Keratinocyte (primary cell): ENCODE data around the gene MLH1.

Experiments used
- EZH2 ChIP-seq: IDR thresholded peaks from one replicate; pipeline ENCODE4 v1.6.1; 2012; ENCODE audit warnings: inconsistent platforms, mild to moderate bottlenecking, low read length, moderate library complexity
- TF ChIP-seq, protein P1 (sequence below), 3 experiments: IDR thresholded peaks in 1 of 3; conservative IDR thresholded peaks in 1 of 3; optimal IDR thresholded peaks in 1 of 3; 2 replicates in 2 of 3; 3 replicates in 1 of 3; pipeline versions ENCODE3 to v1.5.1; 2011; ENCODE audit warnings: low read length in 3 of 3, mild to moderate bottlenecking in 3 of 3, moderate library complexity in 2 of 3, control low read depth in 1 of 3, inconsistent platforms in 1 of 3; ENCODE audit not compliant: insufficient read depth in 2 of 3; ENCODE audit errors: extremely low read depth in 1 of 3

DNA sequence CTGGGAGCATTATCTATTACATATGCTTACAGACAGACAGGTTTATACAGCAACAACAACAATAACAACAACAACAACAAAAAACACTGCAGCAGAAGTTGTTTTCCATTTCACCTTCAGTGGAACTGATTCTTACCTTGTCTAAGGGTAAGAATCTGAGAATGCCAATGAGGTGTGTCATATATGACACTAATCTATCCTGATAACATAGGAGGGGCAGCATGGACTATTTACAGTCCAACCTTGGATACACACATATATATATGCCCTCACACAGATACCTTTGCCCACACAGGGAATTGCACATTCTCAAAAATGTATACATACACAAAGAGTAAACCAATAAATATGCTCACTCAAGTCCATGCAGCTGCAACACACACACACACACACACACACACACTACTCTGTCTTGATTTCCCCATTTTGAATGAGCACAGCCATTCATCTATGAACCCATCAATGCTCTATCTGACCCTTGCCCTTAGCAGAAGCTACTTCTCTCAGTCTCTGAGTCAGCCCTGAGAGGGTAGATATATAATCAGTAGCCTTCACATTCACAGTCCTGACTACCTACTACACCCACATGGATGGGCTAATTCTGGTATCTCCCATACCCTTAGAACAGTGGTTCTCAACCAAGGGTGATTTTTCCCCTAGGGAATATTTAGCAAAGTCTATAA, 38.7 kb upstream of the MLH1 start:
- TF ChIP-seq, protein P1, sequence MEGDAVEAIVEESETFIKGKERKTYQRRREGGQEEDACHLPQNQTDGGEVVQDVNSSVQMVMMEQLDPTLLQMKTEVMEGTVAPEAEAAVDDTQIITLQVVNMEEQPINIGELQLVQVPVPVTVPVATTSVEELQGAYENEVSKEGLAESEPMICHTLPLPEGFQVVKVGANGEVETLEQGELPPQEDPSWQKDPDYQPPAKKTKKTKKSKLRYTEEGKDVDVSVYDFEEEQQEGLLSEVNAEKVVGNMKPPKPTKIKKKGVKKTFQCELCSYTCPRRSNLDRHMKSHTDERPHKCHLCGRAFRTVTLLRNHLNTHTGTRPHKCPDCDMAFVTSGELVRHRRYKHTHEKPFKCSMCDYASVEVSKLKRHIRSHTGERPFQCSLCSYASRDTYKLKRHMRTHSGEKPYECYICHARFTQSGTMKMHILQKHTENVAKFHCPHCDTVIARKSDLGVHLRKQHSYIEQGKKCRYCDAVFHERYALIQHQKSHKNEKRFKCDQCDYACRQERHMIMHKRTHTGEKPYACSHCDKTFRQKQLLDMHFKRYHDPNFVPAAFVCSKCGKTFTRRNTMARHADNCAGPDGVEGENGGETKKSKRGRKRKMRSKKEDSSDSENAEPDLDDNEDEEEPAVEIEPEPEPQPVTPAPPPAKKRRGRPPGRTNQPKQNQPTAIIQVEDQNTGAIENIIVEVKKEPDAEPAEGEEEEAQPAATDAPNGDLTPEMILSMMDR (optimal IDR thresholded peaks at IDR 0.05 in 1 of 3, IDR thresholded peaks at IDR 0.05 in 1 of 3, conservative IDR thresholded peaks at IDR 0.05 in 1 of 3; ENCODE audit: extremely low read depth in 1 of 3, insufficient read depth in 2 of 3, low read length in 3 of 3), result no peak
- no peak for TF ChIP-seq EZH2
